Activated T-cell treated with anti-CD3 and anti-CD28 coated beads for 1 hour (primary cell): ENCODE results near the gene NPC2.

Experiments
- DNase-seq: peaks from one replicate; pipeline ENCODE4 v3.0.0-alpha.2; 2020; ENCODE audit warnings: low read depth

Gene NPC2

DNA sequence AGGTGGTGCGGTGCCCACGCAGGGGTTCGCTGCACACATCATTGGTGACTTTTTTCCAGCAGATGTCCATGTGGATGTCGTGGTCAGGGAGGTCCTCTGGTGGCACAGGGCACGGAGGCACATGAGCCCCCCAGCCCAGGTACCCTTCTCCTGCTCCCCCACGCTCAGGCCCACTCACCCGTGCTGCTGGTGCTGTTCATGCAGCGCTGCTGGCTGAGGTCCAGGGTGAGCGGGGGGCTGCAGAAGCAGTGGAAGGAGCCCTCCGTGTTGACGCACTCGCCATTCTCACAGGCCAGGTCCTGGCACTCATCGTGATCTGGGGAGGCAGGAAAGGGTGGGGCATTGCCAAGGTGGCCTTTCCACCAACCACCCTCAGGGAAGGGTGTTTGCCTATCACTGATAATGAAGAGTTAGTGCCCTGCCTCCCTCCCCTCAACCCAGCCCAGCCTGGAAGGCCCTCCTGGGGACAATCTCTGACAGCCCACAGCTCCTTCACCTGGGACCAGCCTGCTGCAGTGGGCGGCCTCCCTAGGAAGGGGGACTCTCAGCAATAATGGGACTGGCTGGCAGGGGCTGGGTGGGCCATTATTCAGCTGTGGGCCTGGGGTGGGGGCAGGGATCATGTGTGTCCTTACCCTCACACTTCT, 10.3 kb upstream of the NPC2 start:
- no peak for DNase-seq

- DNase-seq = no peak
Measured at GRCh38 chr14:74502236-74503019, 9.3 kb upstream of the NPC2 start.

- no peak for DNase-seq
Measured at GRCh38 chr14:74501691-74502090, 8.6 kb upstream of the NPC2 start.

DNA sequence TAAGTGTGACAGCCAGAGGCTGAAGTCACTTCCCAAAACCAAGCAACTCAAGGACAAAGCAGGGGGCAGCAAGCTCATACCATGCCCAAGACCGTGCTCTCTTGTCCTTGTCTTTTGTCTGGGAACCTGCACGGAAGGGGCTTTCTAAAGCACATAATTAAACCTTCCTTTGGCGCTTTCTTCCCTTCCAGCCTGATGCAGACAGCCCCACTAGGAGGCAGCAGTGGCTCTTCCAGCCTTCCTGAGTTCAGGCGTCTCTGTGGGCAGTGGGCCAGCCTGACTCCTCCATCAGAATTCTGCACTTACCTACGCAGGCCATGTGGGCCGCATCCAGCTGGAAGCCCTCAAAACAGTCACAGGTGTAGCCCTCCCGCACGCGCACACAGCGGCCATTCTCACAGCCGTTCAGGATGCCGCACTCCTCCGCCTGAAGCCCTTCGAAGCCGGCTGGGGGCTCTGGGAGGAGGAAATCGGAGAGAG, 8.1 kb upstream of the NPC2 start:
- DNase-seq = no peak

DNA sequence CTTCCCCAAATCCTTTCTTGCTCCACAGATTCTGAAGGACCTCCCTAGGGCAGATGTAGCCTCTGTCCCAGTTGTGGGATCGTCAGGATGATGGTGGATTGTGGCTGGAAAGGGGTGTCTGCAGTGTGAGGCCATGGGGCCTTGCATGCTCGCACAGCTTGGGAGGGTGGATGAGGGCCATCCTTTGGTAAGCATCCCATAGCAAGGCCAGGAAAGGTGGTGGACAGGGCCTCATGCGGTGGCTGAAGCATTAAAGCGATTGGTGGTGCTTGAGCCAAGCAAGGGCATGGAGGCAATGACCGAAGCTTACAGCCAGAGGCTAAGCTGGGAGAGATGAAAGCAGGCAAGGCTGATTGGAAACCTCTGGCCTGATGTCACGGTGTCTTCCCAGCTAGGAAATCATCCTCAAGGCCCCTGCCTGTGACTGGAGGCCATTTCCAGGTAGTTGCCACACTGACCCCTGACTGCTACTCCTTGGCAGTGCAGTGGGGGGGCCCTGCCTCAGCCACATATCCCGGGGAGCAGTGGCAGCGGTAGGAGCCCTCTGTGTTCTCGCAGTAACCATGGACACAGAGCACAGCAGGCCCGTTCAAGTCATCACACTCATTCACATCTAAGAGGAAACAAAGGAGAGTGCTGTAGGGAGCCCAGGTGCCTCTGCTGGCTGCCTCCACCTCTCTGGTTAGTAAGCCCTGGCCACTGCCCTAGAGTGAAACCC, 7.5 kb upstream of the NPC2 start:
- no peak for DNase-seq

DNA sequence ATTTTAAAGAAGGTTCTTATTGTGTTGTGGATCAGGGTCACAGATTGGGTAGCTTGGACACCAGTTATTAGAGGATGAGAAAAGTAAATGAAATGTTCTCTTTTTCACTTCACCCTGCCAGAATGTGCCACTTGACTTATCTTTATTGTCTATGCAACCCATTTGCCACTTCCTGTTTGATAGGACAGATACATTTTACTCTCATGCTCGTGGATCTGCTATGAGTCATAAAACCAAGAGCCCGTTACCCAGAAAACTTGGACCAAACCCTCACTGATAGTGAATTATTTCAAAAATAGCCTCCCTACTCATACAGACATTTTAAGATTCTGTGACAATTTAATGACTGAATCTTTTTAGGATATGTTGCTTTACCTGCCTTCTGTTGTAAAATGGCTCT, 2.3 kb upstream of the NPC2 start:
- no peak for DNase-seq

GRCh38 chr14:74493343-74494261, 497 bp upstream of the NPC2 start, which contains the start of gene ISCA2:
ISCA2 (plus strand) TSS chr14:74493765; CDS start chr14:74493775, 10 bp downstream.
- DNase-seq = peak; percentile 99

DNA sequence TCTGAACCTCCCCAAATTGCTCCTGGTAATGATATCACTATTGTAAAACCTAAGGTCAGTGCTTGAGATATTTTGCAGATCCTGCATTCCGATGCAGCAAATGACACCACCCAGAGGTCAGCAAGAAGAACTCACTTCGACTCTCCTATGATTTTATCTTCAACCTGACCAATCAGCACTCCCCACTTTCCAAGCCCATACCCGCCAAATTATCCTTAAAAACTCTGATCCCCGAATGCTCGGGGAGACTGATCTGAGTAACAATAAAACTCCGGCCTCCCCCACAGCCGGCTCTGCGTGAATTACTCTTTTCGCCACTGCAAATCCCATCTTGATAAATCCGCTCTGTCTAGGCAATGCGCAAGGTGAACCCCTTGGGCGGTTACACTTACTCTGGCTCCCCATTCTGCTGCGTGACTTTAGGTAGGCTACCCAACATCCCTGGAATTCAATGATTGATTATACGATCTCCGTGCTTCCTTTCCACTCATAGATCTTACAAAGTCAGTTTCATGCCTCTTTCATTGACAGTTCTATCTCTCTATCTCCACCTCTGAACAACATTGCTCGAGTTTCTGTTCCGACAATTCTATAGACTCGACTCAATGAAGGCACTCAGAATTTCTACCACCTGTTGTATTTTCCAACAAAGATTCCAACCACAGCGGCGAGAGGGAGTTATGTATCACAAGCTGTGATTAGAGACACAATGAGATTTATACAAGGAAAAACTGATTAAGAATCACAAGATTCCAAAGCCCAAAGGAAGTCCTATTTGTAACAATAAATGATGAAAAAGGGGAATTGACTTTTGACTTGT, 939 bp downstream of the NPC2 start:
- no peak for DNase-seq

DNA sequence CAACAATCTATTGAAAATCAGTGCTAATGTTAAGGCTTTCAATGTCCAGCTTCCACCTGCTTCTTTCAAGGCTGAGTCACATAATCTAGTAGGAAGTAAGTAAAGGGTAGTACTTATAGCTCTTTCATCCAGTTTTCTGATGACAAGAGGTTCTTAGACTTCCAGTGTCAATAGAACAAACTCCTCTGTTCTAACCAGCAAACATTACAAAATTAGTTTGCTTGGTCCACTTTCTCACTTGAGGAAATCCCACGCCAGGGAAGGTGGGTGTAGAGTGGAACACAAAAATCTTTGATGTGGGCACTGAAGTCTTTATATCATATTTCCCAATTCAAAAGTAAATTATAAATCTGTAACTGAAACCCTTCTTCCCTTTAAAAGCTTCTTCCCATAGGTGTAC, 2.6 kb downstream of the NPC2 start:
- DNase-seq = no peak

GRCh38 chr14:74488786-74489397, 4.2 kb downstream of the NPC2 start:
- no peak for DNase-seq

- no peak for DNase-seq
Measured at GRCh38 chr14:74486164-74486563, 6.9 kb downstream of the NPC2 start.

- DNase-seq = no peak
Measured at GRCh38 chr14:74483321-74483720, 9.8 kb downstream of the NPC2 start.

DNA sequence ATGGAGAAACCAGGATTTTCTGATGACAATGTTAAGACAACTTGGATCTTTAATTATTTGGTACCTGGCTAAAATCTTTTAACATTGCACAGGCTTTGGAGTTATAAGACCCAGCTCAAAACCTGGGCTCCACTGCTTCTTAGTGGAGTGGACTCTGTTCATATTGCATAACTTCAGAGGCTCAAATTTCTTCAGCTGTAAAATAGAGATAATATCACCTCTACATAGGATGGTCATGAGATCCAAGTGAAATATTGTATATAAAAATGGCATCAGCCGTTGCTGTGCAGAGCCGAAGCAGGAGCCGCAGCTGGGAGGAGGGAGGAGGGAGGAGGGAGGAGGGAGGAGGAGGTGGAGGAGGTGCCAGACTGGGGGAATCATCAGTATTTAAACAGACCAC, 10.5 kb downstream of the NPC2 start:
- DNase-seq = no peak

DNA sequence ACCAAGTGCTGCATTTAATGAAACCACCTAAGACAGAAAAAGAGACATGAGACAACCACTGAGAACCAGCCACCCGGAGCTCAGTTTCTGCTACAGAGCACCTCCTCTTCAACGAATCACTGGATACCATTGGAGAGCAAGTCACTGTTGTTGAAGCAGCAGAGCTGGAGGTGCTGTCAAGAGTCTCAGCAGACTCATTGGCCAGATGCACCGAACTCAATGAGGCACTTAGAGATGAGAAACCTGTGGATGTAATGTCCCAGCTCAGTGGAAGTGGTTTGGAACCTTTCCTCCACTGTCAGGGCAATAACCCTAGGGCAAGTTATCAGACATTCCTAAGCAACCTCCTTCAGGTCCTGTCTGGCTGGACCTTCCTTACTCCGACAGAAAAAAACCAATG, 13.1 kb downstream of the NPC2 start:
- no peak for DNase-seq

GRCh38 chr14:74478996-74479635, 14.0 kb downstream of the NPC2 start:
- DNase-seq = no peak

GRCh38 chr14:74476607-74477006, 16.5 kb downstream of the NPC2 start:
- DNase-seq = no peak

- no peak for DNase-seq
Measured at GRCh38 chr14:74476107-74476506, 17.0 kb downstream of the NPC2 start.

DNA sequence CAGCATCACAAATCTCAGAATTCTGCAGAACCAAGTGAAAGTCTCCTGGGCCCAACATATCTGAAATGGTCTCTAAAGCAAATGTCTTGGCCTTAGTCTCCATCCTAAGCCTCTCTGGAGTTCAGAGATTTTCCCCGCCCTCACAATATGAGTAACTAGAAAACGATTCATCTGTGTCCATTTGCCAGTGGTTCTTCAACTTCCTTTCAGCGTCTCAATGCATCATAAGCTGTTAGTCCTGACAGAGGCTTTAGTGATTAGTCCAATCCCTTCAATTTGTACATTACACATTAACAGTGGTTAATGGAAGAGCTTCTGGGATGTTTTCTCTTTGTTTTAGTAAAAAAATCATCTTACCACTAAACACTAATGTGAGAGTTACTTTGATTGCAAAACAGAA, 17.4 kb downstream of the NPC2 start:
- no peak for DNase-seq

- DNase-seq = no peak
Measured at GRCh38 chr14:74474376-74474775, 18.7 kb downstream of the NPC2 start.

GRCh38 chr14:74472601-74473000, 20.5 kb downstream of the NPC2 start:
- DNase-seq = no peak
